Measurements from ENCODE around the gene GPD1L.

Gene GPD1L

GRCh38 chr3:32140943-32141342 is 34.5 kb downstream of the GPD1L start:
- no peak for DNase-seq

DNA sequence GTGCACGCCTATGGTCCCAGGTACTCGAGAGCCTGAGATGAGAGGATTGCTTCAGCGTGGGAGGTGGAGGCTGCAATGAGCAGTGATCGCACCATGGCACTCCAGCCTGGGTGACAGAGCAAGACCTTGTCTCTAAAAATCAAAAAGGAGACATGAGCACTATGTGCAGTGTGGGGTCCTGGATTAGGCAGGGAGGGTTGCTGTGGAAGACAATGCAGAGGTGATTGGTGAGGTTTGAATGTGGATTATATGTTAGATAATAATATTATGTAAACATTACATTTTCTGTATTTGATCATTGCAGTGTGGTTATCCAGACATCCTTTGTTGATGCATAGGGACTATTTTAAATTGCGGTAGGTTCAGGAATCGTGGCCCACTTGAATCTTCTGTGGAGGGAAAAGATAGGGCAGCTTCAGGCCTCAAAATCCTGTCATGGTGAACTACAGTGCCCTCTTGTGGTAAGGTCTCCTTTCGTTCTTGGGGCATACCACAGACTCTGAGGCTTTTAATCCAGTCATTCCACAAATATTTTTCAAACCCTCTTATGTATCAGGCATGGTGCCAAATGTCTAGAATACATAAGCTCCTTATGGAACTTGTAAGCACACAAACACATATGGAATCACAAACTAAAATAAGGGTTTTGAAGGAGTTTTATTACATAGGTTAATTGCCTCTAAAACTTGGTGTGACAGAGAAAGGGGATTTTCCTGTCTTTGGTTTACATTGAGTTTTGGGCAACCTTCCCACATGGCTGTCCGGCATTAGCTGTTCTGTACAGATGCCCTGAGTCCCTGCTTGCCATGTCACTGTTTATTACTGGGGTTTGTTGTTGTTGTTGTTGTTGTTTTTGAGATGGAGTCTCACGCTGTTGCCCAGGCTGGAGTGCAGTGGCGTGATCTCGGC is 37.7 kb downstream of the GPD1L start:
- peak; percentile 69 for DNase-seq

GRCh38 chr3:32146746-32147211 is 40.4 kb downstream of the GPD1L start:
- DNase-seq, result no peak

DNA sequence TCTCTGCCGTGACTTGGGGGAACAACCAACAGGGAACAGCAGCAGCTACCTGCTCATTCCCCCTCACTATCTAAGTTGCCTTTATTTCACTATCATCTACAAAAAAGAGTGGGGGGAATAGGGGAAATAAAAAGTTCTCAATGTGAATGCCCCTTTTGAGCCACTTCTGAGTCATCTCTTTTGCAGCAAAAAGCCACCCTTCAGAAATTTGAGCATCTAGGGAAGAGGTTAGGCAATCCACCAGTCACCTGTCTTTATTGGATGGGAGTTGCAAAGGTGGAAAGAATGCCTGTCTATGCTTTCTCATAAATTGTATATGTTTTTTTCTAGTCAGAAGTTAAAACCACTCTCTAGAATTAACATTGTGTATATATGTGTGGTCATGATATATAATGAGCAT is 41.1 kb downstream of the GPD1L start:
- DNase-seq, result no peak

DNA sequence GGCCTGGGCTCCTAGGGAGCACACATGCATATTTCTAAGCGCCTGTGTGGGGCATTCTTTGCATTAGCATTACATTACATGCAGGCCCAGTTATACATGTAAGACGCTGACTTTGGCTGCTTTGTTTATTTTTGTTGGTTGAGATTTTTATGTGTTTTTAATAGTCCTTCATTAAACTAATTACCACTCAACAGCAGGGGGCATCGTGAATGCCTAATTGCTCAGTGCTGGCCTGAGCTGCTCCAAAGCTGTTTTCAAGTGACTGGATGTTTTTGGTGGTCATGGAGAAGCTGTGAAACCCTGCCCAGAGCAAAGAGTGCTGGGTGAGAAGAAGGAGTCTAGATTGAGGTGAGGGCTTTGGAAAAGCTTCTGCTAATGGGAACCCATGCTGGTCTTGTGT is 41.5 kb downstream of the GPD1L start:
- DNase-seq, result peak; percentile 87

- no peak for DNase-seq
These were observed 41.9 kb downstream of the GPD1L start for GRCh38 chr3:32148351-32148750.

- no peak for DNase-seq
These were observed 47.2 kb downstream of the GPD1L start for GRCh38 chr3:32153414-32154204.

DNA sequence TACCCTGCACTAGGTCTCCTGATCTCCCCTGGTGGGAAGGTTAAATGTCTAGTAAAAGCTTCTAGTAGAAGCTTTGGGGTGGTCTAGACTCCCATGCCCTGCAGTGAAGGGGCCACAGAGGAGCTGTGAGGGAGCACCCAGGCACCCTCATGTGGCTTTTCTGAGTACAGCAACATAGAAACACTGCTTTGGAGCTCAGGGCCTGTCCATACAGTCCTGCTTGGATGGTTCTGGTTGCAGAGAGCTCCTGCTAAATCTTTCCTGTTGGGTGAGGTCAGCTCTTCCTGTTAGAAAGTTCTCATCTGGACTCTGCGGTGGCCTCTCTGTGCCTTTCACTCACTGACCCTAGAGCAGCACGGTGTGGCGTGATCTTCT is 47.8 kb downstream of the GPD1L start:
- DNase-seq, result peak; percentile 3

DNA sequence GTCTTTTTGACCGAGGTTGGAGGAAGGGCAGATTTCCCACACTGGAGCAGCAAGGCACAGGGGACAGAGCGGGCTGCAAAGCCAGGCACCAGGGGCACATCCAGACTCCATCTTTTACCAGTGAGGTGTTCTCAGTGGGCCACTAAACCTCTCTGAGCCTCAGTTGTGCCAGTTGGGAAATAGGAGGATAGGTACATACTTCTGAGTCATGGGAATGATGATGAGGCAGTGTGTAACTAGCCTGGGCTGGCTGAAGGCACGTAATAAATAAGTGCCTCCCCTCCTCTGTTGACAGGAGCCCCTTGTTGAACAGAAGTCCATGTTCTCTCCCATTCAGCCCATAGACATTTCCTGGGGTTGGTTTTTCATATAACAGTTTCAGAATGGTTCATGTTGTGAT is 48.7 kb downstream of the GPD1L start:
- DNase-seq, result no peak

GRCh38 chr3:32157600-32158264 is 51.3 kb downstream of the GPD1L start:
- DNase-seq, result peak; percentile 91

DNA sequence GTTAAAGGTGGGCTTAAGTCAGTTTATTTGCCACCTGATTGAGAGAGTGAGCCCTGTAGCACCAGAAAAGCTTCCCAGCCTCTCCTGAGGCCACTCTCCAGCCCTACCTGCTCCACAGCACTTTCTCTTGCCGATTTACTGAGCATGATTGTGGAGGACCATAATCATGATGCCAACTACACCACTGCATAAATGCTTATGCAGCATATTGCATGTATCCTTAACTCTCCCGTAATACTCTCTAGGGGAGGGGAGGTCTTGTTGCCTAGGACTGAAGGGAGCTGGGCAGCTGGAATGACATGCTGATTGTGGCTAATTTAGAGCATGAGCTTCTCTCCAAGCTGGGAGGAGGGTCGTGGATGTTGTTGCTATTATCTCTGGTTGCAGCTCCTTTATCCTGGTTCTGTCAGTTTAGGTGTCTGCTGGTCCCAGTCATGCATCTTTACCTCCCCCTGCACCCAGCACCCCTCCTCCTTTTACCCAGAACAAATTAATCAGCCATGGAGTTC is 54.3 kb downstream of the GPD1L start:
- DNase-seq, result no peak

- DNase-seq, result no peak
These were observed 59.0 kb downstream of the GPD1L start for GRCh38 chr3:32165442-32165841.

- DNase-seq, result no peak
These were observed 60.2 kb downstream of the GPD1L start for GRCh38 chr3:32166654-32167053.

DNA sequence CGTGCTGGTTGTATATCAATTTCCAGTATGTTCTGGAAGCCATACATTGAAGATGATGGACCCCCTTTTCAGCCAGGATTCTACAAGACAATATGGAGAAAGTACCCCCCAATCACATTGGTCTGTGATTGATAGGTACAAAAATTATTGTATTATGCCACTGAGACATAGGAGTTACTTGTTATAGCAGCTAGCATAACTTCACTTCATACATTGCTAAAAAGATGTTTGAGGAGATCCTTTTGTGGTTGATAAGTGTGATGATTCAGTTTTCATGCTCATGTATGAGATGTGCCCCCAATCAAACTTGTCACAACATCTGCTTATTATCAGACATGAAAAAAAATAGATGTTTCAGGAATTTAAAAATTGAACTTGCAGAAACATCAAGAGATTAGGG is 66.0 kb downstream of the GPD1L start:
- no peak for DNase-seq

DNA sequence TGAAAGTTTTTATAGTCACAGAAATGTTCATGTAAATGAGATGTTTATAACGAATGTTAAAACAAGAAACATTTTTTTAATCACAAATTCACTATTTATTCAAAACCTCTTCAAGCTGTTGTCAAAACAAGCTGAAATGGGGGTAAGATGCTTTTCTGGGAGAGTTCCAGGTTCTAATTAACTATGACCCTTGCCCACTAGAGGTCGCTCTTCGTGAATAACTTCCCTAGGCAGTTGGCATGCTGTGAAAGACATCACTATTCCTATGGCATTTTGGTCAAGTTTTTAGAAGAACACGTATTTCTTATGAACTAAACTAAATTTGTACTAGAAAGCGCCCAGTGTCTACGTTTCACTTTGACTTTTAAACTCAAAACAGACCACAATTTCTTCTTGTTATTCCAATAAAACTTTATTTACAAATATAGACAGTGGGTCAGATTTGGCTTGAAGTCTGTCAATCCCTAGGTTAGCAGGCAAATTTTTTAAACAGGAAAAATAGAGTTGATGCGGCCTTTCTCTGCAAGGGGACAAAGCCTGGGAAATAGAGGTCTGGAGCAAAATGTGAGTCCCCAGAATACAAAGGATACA is 69.3 kb downstream of the GPD1L start:
- DNase-seq, result peak; percentile 68

GRCh38 chr3:32176989-32177701 is 70.7 kb downstream of the GPD1L start:
- DNase-seq, result peak; percentile 59

GRCh38 chr3:32177702-32178198 is 71.3 kb downstream of the GPD1L start:
- peak; percentile 79 for DNase-seq

GRCh38 chr3:32180141-32180784 is 73.8 kb downstream of the GPD1L start:
- no peak for DNase-seq

DNA sequence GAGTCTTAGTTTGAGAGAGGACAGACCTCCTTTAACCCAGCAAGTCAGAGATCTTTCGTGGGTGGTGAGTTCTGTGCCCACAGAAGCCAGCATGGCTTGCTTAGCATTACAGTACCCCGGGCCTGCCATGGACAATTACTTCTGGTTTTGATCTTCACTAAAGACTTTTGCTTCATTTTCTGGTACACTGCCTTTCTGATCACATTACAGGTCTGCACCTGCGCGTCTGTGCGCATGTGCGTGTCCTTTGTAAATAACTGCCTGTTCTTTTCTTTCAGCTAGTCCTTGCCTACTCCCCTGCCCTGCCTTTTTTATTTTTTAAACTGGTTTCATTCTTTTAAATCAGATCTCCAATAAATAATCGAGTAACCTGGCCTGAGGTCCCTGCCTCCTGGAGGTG is 74.9 kb downstream of the GPD1L start:
- no peak for DNase-seq

DNA sequence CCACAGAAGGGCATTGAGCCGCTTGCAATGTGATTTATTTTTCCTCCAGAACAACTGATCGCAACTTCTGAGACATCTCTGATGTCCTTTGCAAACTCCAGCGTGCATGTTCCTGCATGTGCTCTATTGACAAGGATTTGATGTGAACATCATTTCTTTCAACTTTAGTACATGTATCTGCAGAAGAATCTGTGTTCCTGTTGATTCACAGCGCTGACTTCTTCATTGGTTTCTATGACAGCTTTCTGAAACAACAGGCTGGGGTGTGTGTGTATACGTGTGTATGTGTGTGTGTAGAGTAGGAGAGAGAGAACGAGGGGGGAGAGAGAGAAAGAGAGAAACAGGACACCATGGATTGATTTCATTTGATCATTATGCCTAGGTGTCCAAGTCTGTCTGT is 75.4 kb downstream of the GPD1L start:
- no peak for DNase-seq

DNA sequence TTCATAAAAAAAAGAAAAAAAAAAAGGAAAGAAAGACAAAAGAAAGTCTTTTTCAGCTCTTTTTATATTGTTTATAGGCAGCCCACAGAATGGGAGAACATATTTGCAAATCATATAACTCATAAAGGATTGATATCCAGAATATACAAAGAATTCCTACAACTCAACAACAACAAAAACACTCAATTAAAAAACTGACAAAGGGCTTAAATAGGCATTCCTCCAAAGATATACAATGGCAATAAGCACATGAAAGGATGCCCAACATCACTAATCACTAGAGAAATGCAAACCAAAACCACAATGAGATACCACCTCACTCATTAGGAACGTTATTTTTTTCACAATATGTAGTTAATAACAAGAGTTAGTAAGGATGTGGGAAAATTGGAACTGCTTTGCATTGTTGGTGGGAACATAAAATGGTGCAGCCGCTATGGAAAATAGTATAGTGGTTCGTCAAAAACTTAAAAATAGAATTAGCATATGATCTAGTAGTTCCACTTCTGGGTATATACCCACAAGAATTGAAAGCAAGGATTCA is 77.8 kb downstream of the GPD1L start:
- no peak for DNase-seq

Data from NCI-H69 (cell line).